HuH-7.5 (cell line): ENCODE measurements around the gene ACAP2.
"Not testable (repeated sequence)": the region's sequence is repeated elsewhere in the genome, so short reads cannot be mapped to it uniquely, and the experiment has no call there.

Source experiments
- DNase-seq: peaks from one replicate; pipeline ENCODE4 v3.0.0; 2011; ENCODE audit warnings: low spot score

Gene ACAP2

GRCh38 chr3:195443391-195443989 is 670 bp upstream of the ACAP2 start:
- DNase-seq, result no peak

- DNase-seq, result peak; percentile 20
Measured at GRCh38 chr3:195441992-195442572, 738 bp downstream of the ACAP2 start.

GRCh38 chr3:195441476-195441991 is 1.3 kb downstream of the ACAP2 start:
- peak; percentile 39 for DNase-seq

- DNase-seq, result no peak
Measured at GRCh38 chr3:195441051-195441450, 1.8 kb downstream of the ACAP2 start.

GRCh38 chr3:195440379-195440778 is 2.4 kb downstream of the ACAP2 start:
- DNase-seq, result no peak

GRCh38 chr3:195438371-195438770 is 4.4 kb downstream of the ACAP2 start:
- no peak for DNase-seq

GRCh38 chr3:195425849-195426248 is 17.0 kb downstream of the ACAP2 start:
- no peak for DNase-seq

- DNase-seq, result no peak
Measured at GRCh38 chr3:195423818-195424217, 19.0 kb downstream of the ACAP2 start.

- DNase-seq, result no peak
Measured at GRCh38 chr3:195421400-195421799, 21.4 kb downstream of the ACAP2 start.

- no peak for DNase-seq
Measured at GRCh38 chr3:195416795-195417194, 26.0 kb downstream of the ACAP2 start.

- DNase-seq, result no peak
Measured at GRCh38 chr3:195411836-195412235, 31.0 kb downstream of the ACAP2 start.

- DNase-seq, result no peak
Measured at GRCh38 chr3:195410546-195410945, 32.3 kb downstream of the ACAP2 start.

GRCh38 chr3:195407531-195408409 is 35.0 kb downstream of the ACAP2 start:
- DNase-seq, result no peak

- no peak for DNase-seq
Measured at GRCh38 chr3:195405651-195406050, 37.2 kb downstream of the ACAP2 start.

- DNase-seq, result no peak
Measured at GRCh38 chr3:195403841-195404408, 38.9 kb downstream of the ACAP2 start.

- DNase-seq, result no peak
Measured at GRCh38 chr3:195403244-195403643, 39.6 kb downstream of the ACAP2 start.

GRCh38 chr3:195401943-195402342 is 40.9 kb downstream of the ACAP2 start:
- DNase-seq, result no peak

- not testable (repeated sequence) for DNase-seq
Measured at GRCh38 chr3:195398460-195398859, 44.4 kb downstream of the ACAP2 start.

- no peak for DNase-seq
Measured at GRCh38 chr3:195397524-195397923, 45.3 kb downstream of the ACAP2 start.

- DNase-seq, result no peak
Measured at GRCh38 chr3:195395208-195395816, 47.5 kb downstream of the ACAP2 start.

GRCh38 chr3:195394700-195395099 is 48.1 kb downstream of the ACAP2 start:
- DNase-seq, result no peak

- DNase-seq, result no peak
Measured at GRCh38 chr3:195394024-195394423, 48.8 kb downstream of the ACAP2 start.
